Right forelimb (tissue), 1 donor: ENCODE results near the gene LGR6.

Experiments
- DNase-seq: peaks from one replicate; pipeline ENCODE4 v3.0.0-alpha.2; 2018

Gene LGR6

GRCh38 chr1:202224453-202224852 is 30.9 kb downstream of the LGR6 start:
- DNase-seq = no peak

GRCh38 chr1:202225131-202225530 is 31.5 kb downstream of the LGR6 start:
- no peak for DNase-seq

GRCh38 chr1:202227053-202227672 is 33.6 kb downstream of the LGR6 start:
- DNase-seq = no peak

- no peak for DNase-seq
These were observed 34.4 kb downstream of the LGR6 start for GRCh38 chr1:202227997-202228401.

GRCh38 chr1:202228484-202229122 is 35.0 kb downstream of the LGR6 start:
- no peak for DNase-seq

GRCh38 chr1:202229376-202229775 is 35.8 kb downstream of the LGR6 start:
- DNase-seq = no peak

- DNase-seq = no peak
These were observed 36.7 kb downstream of the LGR6 start for GRCh38 chr1:202230061-202230938.

GRCh38 chr1:202230939-202231645 is 37.5 kb downstream of the LGR6 start:
- no peak for DNase-seq

GRCh38 chr1:202233171-202233570 is 39.6 kb downstream of the LGR6 start:
- no peak for DNase-seq

GRCh38 chr1:202233804-202234203 is 40.2 kb downstream of the LGR6 start:
- no peak for DNase-seq

GRCh38 chr1:202234331-202235002 is 40.9 kb downstream of the LGR6 start:
- DNase-seq = no peak

GRCh38 chr1:202235003-202235660 is 41.5 kb downstream of the LGR6 start:
- no peak for DNase-seq

GRCh38 chr1:202235856-202236837 is 42.5 kb downstream of the LGR6 start:
- DNase-seq = no peak

GRCh38 chr1:202237052-202237451 is 43.5 kb downstream of the LGR6 start:
- DNase-seq = no peak

- DNase-seq = peak; percentile 18
These were observed 45.3 kb downstream of the LGR6 start for GRCh38 chr1:202238914-202239313.

- peak; percentile 23 for DNase-seq
These were observed 46.6 kb downstream of the LGR6 start for GRCh38 chr1:202240226-202240625.

- DNase-seq = peak; percentile 2
These were observed 47.4 kb downstream of the LGR6 start for GRCh38 chr1:202240956-202241355.

GRCh38 chr1:202241376-202242079 is 47.9 kb downstream of the LGR6 start:
- DNase-seq = peak; percentile 43

GRCh38 chr1:202242080-202242419 is 48.5 kb downstream of the LGR6 start:
- DNase-seq = no peak

- peak; percentile 3 for DNase-seq
These were observed 49.4 kb downstream of the LGR6 start for GRCh38 chr1:202243006-202243405.
